Head of caudate nucleus (tissue), 42 donors: ENCODE results near the gene APOA5.
"Not testable (repeated sequence)": the region's sequence is repeated elsewhere in the genome, so short reads cannot be mapped to it uniquely, and the experiment has no call there.

Source experiments
- DNase-seq, 42 donors: peaks; one replicate each; pipeline versions ENCODE4 v3.0.0 to v3.0.0-alpha.2; 2020 to 2021; ENCODE audit warnings: mixed read lengths in 7 of 42
- intact Hi-C: fragments of 100-400 bp; cut with DNase I; formaldehyde crosslinking; loops from one replicate; pipeline ENCODE4 v1.15.0; 2022

APOA5 gene

DNA sequence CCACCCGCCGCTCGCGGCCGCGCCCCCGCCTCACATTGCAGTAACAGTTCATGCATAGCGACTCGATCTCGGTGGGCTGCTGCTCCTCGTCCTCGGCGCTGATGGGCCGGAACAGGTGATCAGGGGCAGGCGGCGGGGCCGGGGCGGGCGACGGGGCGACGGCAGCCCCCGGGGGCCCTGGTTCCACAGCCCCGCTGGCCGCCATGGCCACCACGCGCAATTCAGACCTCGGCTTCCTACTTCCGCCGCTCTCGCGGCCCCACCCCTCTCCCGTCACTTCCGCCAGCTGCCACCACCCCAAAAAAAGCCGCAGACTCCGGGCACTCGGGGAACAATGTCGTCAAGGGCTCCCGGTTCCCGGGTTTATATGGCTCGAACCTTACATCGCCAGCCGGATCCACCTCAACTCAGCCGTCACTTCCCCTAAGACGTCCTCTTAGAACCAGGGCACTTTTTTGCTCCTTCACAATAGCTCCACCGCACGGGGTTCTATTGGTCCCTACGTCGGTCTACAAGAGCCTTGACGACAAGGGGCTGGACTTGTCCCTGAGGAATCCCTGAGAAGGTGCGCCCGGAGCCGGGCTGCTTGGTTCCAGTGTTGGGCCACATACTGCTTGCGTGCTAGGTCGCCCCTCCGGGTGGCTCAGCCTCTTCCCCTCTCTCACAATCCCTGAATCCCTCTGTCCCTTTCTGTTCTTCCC lies 3.7 kb downstream of the APOA5 start, which contains the start of gene ZPR1:
TSS of gene ZPR1 (minus strand) at position 238 of the 701 bp plus-strand sequence. CDS start at position 205, 33 bp downstream.
- DNase-seq, result peak; percentile 77 to 95 (median 89)
- intact Hi-C loops, result loop anchor here (2.0 to 5.0 kb wide), 2 partner anchors 321 to 444 kb away; partner anchors contain the start of genes PCSK7 and RNF214

DNA sequence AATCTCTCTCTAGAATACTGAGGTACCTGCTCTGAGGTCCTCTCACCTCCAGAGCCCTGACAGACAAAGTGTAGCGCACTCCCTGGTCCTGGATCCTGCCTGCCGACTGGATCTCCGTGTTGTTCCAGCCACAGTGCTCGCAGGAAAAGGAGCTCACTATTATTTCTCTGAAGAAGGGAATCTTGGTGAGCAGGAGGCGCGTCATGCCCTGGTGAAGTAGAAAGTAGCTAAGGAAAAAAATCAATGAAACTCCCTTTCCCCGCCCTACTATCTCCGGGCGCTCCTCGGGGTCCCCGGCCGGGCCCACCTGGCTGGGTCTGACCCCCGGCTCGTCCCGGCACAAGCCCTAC lies 4.3 kb downstream of the APOA5 start:
- intact Hi-C loops, result loop anchor here (5.0 kb wide), 1 partner anchor 445 kb away; the partner anchor contains the start of genes PCSK7 and RNF214
- peak in 4 of 42 donors; percentile 5 to 54 (median 22) for DNase-seq

GRCh38 chr11:116786966-116787365 lies 4.7 kb downstream of the APOA5 start:
- intact Hi-C loops, result loop anchor here (5.0 kb wide), 1 partner anchor 445 kb away; the partner anchor contains the start of genes PCSK7 and RNF214
- no peak for DNase-seq

DNA sequence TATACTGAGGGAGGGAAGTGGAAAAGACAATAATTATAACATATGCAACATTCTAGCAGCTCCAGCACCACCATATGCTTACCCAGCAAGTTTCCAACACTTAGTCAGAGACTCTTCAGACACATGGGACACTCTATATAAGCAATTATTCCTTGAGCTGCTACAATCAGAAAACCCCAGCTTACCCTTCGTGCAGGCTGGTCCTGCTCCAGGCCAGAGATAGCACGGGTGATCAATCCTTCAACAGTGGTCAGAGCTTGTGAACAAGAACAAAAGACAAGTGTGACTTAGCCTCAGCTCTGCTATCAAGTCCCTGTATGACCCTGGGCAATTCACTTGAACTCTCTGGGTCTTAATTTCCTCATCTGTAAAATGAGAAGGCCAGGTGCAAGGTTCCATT lies 5.4 kb downstream of the APOA5 start:
- intact Hi-C loops, result loop anchor here (5.0 kb wide), 1 partner anchor 446 kb away; the partner anchor contains the start of genes PCSK7 and RNF214
- DNase-seq, result no peak

DNA sequence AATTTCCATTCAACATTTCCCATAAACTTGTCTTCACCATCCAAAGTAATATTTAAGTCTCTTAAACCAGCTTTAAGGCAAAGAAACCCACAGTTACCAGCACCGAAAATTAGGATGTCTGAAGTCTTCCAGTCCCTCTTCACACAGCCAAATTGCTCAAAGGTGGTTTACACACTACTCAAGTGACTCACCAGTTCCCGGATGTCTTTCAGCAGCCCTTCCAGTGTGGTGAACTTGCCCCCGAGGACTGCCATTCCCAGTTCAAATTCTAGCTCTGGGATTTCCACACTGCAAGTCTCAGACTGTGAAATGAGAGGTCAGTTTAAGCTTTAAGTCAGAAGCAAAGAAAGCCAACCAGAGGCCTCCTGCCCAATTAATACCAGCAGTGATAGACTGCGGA lies 9.0 kb downstream of the APOA5 start:
- intact Hi-C loops, result no loop called here
- no peak for DNase-seq

DNA sequence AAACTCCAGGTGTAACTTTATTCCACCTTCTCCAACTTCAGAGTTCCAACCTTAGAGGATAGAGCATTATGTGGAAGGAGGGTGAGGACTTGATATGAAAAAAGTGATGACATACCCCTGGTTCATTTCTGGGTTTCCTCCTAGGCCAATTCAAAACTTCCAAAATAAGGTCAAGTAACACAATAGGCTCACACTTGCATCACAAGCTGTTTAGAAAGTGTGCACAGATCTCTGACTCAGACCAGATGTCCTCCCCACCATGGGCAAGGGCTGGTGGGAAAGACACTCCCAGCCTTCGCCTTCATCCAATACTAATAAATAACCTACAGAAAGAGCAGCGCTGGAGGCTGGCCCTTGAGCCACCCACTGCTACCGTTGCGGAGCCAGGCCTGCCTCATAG lies 13.1 kb downstream of the APOA5 start:
- intact Hi-C loops, result no loop called here
- no peak for DNase-seq

- no peak for DNase-seq
- intact Hi-C loops, result no loop called here
Measured at GRCh38 chr11:116777056-116777455, 14.6 kb downstream of the APOA5 start.

GRCh38 chr11:116776522-116776984 lies 15.1 kb downstream of the APOA5 start:
- intact Hi-C loops, result no loop called here
- DNase-seq, result no peak

GRCh38 chr11:116775975-116776374 lies 15.7 kb downstream of the APOA5 start:
- intact Hi-C loops, result no loop called here
- no peak for DNase-seq

DNA sequence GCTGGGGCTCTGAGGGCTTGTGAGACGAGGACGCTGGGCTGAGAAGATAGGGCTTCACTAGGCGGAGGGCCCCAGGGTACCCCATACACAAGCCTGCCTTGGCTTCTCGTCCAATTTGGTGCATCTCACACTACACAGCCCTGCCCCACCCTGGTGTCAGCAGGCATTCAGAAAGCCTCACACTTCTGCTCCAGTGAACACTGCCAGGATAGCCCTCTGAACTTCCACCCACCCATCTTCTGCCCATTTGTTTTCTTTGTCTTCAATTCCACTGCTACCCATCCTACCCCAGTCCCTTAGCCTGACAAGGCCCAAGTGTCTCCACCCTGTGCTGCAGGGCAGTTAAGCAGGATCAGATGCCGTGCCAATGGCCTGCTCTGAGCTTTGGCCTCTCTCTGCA lies 17.0 kb downstream of the APOA5 start:
- intact Hi-C loops, result no loop called here
- DNase-seq, result no peak

DNA sequence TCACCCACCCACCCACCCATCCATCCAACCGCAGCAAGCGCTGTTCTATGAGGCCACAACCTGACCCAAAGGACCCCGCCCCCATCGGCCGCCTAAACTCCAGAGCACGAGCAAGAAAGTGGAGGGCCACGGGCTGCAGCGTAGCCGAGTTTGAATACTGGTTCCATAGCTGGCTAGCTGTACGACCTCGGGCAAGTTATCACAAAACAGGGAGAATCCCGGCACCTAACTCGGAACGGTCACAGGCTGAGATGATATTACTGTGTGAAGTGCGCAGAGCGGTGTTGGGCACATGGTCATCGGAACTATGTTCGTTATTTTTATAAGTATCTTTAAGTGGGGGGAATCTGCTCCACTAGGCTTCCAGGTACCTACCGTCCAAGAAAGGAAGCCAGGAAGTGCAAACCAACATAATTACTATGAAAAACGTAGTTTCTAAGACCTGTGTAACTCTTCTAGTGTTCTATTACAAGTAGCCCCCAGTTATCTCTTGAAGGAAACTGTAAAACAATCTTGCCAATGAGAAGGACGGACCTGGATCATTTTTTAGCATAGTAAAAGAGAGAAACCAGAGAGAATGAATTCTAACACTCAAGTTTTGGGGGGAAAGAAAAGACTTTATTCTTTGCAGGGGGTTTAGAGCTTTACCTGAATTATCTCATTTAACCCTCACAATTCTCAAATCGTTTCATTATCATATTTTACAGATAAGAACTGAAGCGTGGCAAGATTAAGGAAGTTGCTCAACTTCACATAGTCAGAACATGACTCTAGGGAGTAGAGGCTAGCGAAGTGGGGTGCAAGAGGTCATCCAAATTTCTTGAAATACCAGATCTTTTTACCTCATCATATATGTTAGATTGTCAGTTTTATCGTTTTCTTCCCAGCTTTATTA lies 18.2 kb downstream of the APOA5 start:
- DNase-seq, result peak in 3 of 42 donors; percentile 44 to 72 (median 48)
- intact Hi-C loops, result no loop called here

- intact Hi-C loops, result no loop called here
- peak; percentile 75 to 96 (median 92) for DNase-seq
Measured at GRCh38 chr11:116772443-116773202, 19.1 kb downstream of the APOA5 start, which contains the start of gene BUD13. Gene BUD13 (minus strand): TSS chr11:116772987. CDS start chr11:116772964, 23 bp downstream.

GRCh38 chr11:116771935-116772334 lies 19.7 kb downstream of the APOA5 start:
- DNase-seq, result no peak
- intact Hi-C loops, result no loop called here

DNA sequence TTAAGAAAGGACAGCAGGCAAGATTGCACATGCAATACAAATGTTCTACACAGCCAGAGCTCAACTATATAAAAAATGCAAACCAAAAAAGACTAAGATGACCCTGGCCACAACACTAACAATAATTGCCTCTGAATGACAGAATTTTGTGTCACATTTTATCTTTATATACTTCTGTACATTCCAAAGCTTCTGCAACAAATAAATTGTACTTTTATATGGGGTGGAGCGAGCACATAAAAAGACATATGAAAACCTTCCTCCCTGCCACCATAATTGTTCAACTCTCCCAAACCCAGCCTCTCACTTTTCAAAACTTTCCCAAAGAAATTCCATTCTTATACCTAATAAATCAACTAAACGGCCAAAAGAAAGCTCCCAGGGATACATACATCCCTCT lies 29.5 kb downstream of the APOA5 start:
- intact Hi-C loops, result no loop called here
- no peak for DNase-seq

- DNase-seq, intact Hi-C loops: not testable (repeated sequence)
Measured at GRCh38 chr11:116756044-116756443, 35.6 kb downstream of the APOA5 start.

DNA sequence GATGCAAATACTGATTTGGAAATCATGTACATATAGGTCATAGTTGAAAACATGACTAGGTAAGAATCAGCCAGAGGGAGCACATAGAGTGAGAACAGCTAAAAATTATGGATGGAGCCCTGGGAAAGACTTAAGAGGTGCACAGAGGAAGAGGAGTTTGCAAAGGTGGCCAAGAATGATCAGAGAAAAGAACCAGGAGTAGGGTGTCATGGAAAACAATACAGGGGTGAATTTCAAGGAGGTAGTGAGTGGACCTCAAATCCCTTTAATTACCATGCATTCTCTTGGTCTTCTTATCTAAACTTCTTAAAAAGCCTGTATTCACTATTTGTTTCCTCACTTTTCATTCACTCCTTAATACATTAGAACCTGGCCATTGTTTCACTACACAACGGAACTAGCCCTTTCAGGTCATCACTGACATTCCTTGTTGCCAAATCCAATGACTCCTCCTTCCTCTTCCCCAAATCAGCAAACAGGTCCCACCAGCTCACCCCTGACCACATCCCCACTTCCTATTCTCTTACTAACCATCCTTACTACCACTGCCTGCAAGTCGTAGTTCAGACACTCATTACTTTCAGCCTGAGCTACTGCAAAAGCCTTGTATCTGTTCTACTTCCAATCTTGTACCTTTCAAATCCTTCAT lies 41.5 kb downstream of the APOA5 start:
- intact Hi-C loops, result no loop called here
- DNase-seq, result no peak

DNA sequence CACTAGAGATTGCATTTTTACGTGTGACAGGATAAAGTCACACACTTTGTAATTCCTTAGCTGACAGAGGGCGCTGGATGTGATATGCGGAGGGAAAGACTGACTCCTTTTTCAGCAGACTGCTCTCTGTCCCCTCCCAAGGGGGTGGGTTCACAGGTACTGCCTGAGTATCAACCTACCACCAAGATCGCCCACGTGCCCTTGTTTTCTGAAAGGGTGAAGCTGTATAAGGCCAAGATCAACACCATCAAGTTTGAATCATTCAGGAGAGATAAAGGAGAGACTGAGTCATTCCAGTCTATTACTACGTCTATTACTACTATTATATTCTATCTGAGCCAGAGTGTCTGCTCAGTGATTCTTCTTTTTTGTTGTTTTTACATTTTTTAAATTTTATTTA lies 49.6 kb downstream of the APOA5 start:
- intact Hi-C loops, result no loop called here
- DNase-seq, result no peak

DNA sequence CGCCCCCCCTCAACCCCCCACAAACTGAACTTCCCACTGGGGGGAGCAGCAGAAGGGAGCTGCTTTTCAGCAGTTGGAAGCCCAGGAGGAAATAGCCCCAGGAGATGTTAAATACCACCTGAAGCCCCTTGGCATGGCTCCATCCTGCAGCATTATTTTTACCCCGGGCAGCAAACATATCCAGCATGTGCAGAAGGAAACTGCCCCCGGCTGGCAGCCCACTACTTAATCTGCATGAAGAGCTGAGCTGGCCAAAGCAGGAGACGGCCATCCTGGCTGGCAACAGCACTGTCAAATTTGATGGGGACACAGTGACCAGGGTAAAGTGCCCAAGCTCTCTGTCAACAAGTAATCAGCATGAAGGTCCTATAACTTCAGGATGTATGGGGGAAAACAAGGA lies 50.9 kb downstream of the APOA5 start:
- intact Hi-C loops, result no loop called here
- no peak for DNase-seq
